Trophoblast cell (in vitro differentiated cells and primary cell): ENCODE measurements around the gene HSD17B4.

Source experiments
- DNase-seq, 2 donors: peaks; one replicate each; pipeline ENCODE4 v3.0.0-alpha.2; 2016
- H2AFZ ChIP-seq: 2 replicates; pipeline ENCODE4 v1.6.1; 2013; ENCODE audit warnings: low read length, moderate library complexity, mild to moderate bottlenecking; ENCODE audit not compliant: insufficient read depth, poor library complexity
- H2AK5ac ChIP-seq: 2 replicates; pipeline ENCODE4 v1.6.1; 2013; ENCODE audit warnings: mild to moderate bottlenecking, low read length
- H2BK120ac ChIP-seq: 2 replicates; pipeline ENCODE4 v1.6.1; 2013; ENCODE audit warnings: low read length, mild to moderate bottlenecking, moderate library complexity; ENCODE audit not compliant: insufficient read depth, poor library complexity
- H2BK12ac ChIP-seq: 2 replicates; pipeline ENCODE4 v1.6.1; 2013; ENCODE audit warnings: mild to moderate bottlenecking, low read length, moderate library complexity
- H2BK5ac ChIP-seq: 2 replicates; pipeline ENCODE4 v1.6.1; 2013; ENCODE audit warnings: low read length, low read depth, moderate library complexity, mild to moderate bottlenecking; ENCODE audit not compliant: poor library complexity
- H3K14ac ChIP-seq: 2 replicates; pipeline ENCODE4 v1.6.1; 2013; ENCODE audit warnings: mild to moderate bottlenecking, low read length
- H3K18ac ChIP-seq: 2 replicates; pipeline ENCODE4 v1.6.1; 2013; ENCODE audit warnings: mild to moderate bottlenecking, low read length
- H3K23ac ChIP-seq: 2 replicates; pipeline ENCODE4 v1.6.1; 2013; ENCODE audit warnings: low read length
- H3K27ac ChIP-seq: 2 replicates; pipeline ENCODE4 v1.5.1; 2013; ENCODE audit warnings: low read depth, mild to moderate bottlenecking, inconsistent platforms, low read length, moderate library complexity
- H3K27me3 ChIP-seq: 2 replicates; pipeline ENCODE4 v1.6.1; 2013; ENCODE audit warnings: inconsistent platforms, mild to moderate bottlenecking, low read length, moderate library complexity; ENCODE audit not compliant: insufficient read depth
- H3K36me3 ChIP-seq, 2 experiments: 1 replicate in 1 of 2; 2 replicates in 1 of 2; pipeline ENCODE4 v1.6.1; 2013; ENCODE audit warnings: low read length in 2 of 2, mild to moderate bottlenecking in 2 of 2, moderate library complexity in 1 of 2; ENCODE audit not compliant: insufficient read depth in 2 of 2, control insufficient read depth in 1 of 2
- H3K4ac ChIP-seq: 2 replicates; pipeline ENCODE4 v1.6.1; 2013; ENCODE audit warnings: low read depth, mild to moderate bottlenecking, low read length, moderate library complexity
- H3K4me1 ChIP-seq, 2 experiments: 1 replicate in 1 of 2; 2 replicates in 1 of 2; pipeline ENCODE4 v1.6.1; 2013; ENCODE audit warnings: low read length in 2 of 2, mild to moderate bottlenecking in 2 of 2, moderate library complexity in 1 of 2; ENCODE audit not compliant: insufficient read depth in 2 of 2, control insufficient read depth in 1 of 2
- H3K4me2 ChIP-seq: 2 replicates; pipeline ENCODE4 v1.6.1; 2013; ENCODE audit warnings: inconsistent platforms, mild to moderate bottlenecking, low read length, moderate library complexity
- H3K4me3 ChIP-seq: 2 replicates; pipeline ENCODE4 v1.5.1; 2013; ENCODE audit warnings: mild to moderate bottlenecking, low read depth, low read length, inconsistent platforms
- H3K79me1 ChIP-seq: one replicate; pipeline ENCODE4 v1.6.1; 2013; ENCODE audit warnings: low read length
- H3K79me2 ChIP-seq: 2 replicates; pipeline ENCODE4 v1.6.1; 2013; ENCODE audit warnings: low read length, mild to moderate bottlenecking; ENCODE audit not compliant: control insufficient read depth, insufficient read depth, poor library complexity
- H3K9ac ChIP-seq: 2 replicates; pipeline ENCODE4 v1.6.1; 2013; ENCODE audit warnings: mild to moderate bottlenecking, low read length
- H3K9me3 ChIP-seq: 2 replicates; pipeline ENCODE4 v1.6.1; 2013; ENCODE audit warnings: low read depth, mild to moderate bottlenecking, control low read depth, inconsistent platforms, low read length; ENCODE audit not compliant: insufficient read depth
- H4K12ac ChIP-seq: 2 replicates; pipeline ENCODE4 v1.6.1; 2013; ENCODE audit warnings: low read depth, mild to moderate bottlenecking, low read length, moderate library complexity
- H4K8ac ChIP-seq: 2 replicates; pipeline ENCODE4 v1.6.1; 2013; ENCODE audit warnings: low read depth, mild to moderate bottlenecking, low read length, moderate library complexity
- H4K91ac ChIP-seq: one replicate; pipeline ENCODE4 v1.6.1; 2013; ENCODE audit warnings: low read depth, mild to moderate bottlenecking, low read length, moderate library complexity
- WGBS: extraction: QIAGEN DNeasy Blood & Tissue Kit; methylation state at CpG from one replicate; pipeline ENCODE4 v1.1.7; 2013; ENCODE audit warnings: missing lambda C conversion rate; ENCODE audit not compliant: insufficient read length, insufficient coverage; ENCODE audit errors: extremely low coverage; 5-methylcytosine and 5-hydroxymethylcytosine counted together

The HSD17B4 gene

GRCh38 chr5:119458911-119459632, 6.8 kb downstream of the HSD17B4 start:
- no CpG with 5 or more reads among the region's 4 CpGs for WGBS
- no peak overlapping the region for H3K9ac ChIP-seq
- no peak overlapping the region for H3K18ac ChIP-seq
- no peak overlapping the region for H3K23ac ChIP-seq
- H4K12ac ChIP-seq, result no peak overlapping the region
- no peak overlapping the region for H2BK120ac ChIP-seq
- H3K27me3 ChIP-seq, result no peaks in the 10 kb centered on the region
- no peaks in the 10 kb centered on the region for H3K9me3 ChIP-seq
- no peak overlapping the region for H2BK12ac ChIP-seq
- no peak overlapping the region for H2AK5ac ChIP-seq
- no peak for DNase-seq
- no peaks in the 10 kb centered on the region for H3K79me2 ChIP-seq
- no peak overlapping the region for H4K91ac ChIP-seq
- no peak overlapping the region for H3K14ac ChIP-seq
- no peak overlapping the region for H4K8ac ChIP-seq
- no peak overlapping the region for H3K4ac ChIP-seq
- H3K4me2 ChIP-seq, result no peak overlapping the region
- H3K4me3 ChIP-seq, result no peak overlapping the region
- no peak overlapping the region for H3K27ac ChIP-seq
- no peak overlapping the region for H2BK5ac ChIP-seq
- no peaks in the 10 kb centered on the region for H3K4me1 ChIP-seq
- H3K36me3 ChIP-seq, result no peaks in the 10 kb centered on the region
- H2AFZ ChIP-seq, result no peak overlapping the region
- no peaks in the 10 kb centered on the region for H3K79me1 ChIP-seq

- Histone ChIP-seq H3K23ac (no peak overlapping the region), H3K79me1 (no peaks in the 10 kb centered on the region), H4K12ac (no peak overlapping the region), H3K36me3 (peaks cover 0 to 2% of the 10 kb centered on the region in 2 experiments), H3K9ac (no peak overlapping the region), H3K27ac (no peak overlapping the region), H2AFZ (no peak overlapping the region), H3K4me2 (no peak overlapping the region), H3K14ac (no peak overlapping the region), H3K4me1 (no peaks in the 10 kb centered on the region), H3K79me2 (no peaks in the 10 kb centered on the region), H3K27me3 (no peaks in the 10 kb centered on the region), H2BK120ac (no peak overlapping the region), H3K9me3 (no peaks in the 10 kb centered on the region), H3K18ac (no peak overlapping the region), H3K4me3 (no peak overlapping the region), H3K4ac (no peak overlapping the region), H4K91ac (no peak overlapping the region), H2BK12ac (no peak overlapping the region), H2BK5ac (no peak overlapping the region), H2AK5ac (no peak overlapping the region), H4K8ac (no peak overlapping the region)
- no peak for DNase-seq
- no CpG with 5 or more reads among the region's 1 CpG for WGBS
Measured at GRCh38 chr5:119465640-119466039, 13.3 kb downstream of the HSD17B4 start.

GRCh38 chr5:119468286-119468685, 16.0 kb downstream of the HSD17B4 start:
- no peak overlapping the region for H4K8ac ChIP-seq
- H3K4me2 ChIP-seq, result no peak overlapping the region
- no peak overlapping the region for H2BK120ac ChIP-seq
- no peak overlapping the region for H2BK12ac ChIP-seq
- no peak overlapping the region for H3K23ac ChIP-seq
- H4K91ac ChIP-seq, result no peak overlapping the region
- H3K4me3 ChIP-seq, result no peak overlapping the region
- DNase-seq, result no peak
- no peak overlapping the region for H3K27ac ChIP-seq
- no peaks in the 10 kb centered on the region for H3K4me1 ChIP-seq
- H2BK5ac ChIP-seq, result no peak overlapping the region
- no peak overlapping the region for H3K14ac ChIP-seq
- H2AK5ac ChIP-seq, result no peak overlapping the region
- H3K9me3 ChIP-seq, result no peaks in the 10 kb centered on the region
- no peak overlapping the region for H3K9ac ChIP-seq
- H3K18ac ChIP-seq, result no peak overlapping the region
- H3K79me1 ChIP-seq, result no peaks in the 10 kb centered on the region
- H3K4ac ChIP-seq, result no peak overlapping the region
- H3K27me3 ChIP-seq, result no peaks in the 10 kb centered on the region
- H2AFZ ChIP-seq, result no peak overlapping the region
- WGBS, result no CpG with 5 or more reads among the region's 1 CpG
- peaks cover 0 to 2% of the 10 kb centered on the region in 2 experiments for H3K36me3 ChIP-seq
- H4K12ac ChIP-seq, result no peak overlapping the region
- no peaks in the 10 kb centered on the region for H3K79me2 ChIP-seq

GRCh38 chr5:119470105-119470763, 17.9 kb downstream of the HSD17B4 start:
- Histone ChIP-seq H2AFZ (no peak overlapping the region), H3K4me2 (no peak overlapping the region), H3K9me3 (no peaks in the 10 kb centered on the region), H3K4me1 (no peaks in the 10 kb centered on the region), H3K79me1 (no peaks in the 10 kb centered on the region), H2AK5ac (no peak overlapping the region), H3K4ac (no peak overlapping the region), H2BK120ac (no peak overlapping the region), H3K4me3 (no peak overlapping the region), H2BK12ac (no peak overlapping the region), H2BK5ac (no peak overlapping the region), H3K9ac (no peak overlapping the region), H4K12ac (no peak overlapping the region), H3K18ac (no peak overlapping the region), H4K8ac (no peak overlapping the region), H3K36me3 (peaks cover 0 to 2% of the 10 kb centered on the region in 2 experiments), H3K27me3 (no peaks in the 10 kb centered on the region), H4K91ac (no peak overlapping the region), H3K23ac (no peak overlapping the region), H3K14ac (no peak overlapping the region), H3K27ac (no peak overlapping the region), H3K79me2 (no peaks in the 10 kb centered on the region)
- no peak for DNase-seq
- no CpG with 5 or more reads among the region's 3 CpGs for WGBS
